Measurements from ENCODE around the gene NFAM1. TPM values are rescaled to one million over a fixed set of nuclear protein-coding genes. Genes with fewer than 3 reads are reported as not detected.

NFAM1 gene
- total RNA-seq, 2 donors from 2014 or later: 0.19 to 0.31 TPM

DNA sequence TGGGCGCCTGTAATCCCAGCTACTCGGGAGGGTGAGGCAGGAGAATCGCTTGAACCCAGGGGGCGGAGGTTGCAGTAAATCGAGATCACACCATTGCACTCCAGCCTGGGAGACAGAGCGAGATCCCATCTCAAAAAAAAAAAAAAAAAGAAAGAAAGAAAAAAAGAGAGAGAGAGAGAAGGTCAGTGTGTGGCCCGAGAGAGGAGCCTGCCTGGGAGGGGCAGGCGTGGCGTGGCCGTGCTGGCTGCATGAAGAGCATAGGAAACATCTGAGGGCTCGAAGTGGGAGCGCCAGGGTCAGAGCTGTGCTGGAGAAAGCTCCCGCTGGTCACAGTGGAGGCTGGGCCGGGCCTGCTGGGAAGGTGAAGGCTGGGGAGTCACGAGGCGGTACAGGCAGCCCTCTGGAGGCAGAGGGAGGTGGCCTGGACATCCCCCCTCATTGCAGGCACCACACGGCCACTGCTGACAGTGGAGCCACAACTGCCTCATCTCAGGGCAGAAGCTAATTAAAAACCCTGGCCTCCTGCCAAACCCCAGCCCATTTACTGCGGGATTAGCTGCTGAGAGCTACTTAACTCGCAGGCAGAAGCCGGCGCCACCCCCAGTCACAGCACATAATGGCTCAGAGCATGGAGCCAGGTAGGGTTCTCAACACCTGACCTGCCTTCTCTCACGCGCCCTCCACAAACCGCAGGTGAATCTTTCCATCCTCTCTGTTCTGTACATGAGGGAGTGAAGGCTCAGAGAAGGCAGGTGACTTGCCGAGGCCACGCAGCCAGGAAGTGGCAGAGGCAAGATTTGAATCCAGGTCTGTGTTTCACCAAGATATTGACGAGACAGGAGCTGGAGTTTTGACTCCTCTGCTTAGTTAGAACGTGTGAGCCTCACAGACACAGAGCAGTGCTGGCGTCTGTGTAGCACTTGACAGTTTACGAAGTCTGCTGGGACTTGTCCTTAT, 32.6 kb downstream of the NFAM1 start:
- ATAC-seq (replicated peaks in 1 of 2) (no peak), DNase-seq (no peak)
- no peaks in the 10 kb centered on the region for H3K4me1 Mint-ChIP-seq (ENCODE audit: low read depth)
- no peaks in the 10 kb centered on the region for H3K9me3 Mint-ChIP-seq
- H3K27me3 Mint-ChIP-seq (ENCODE audit: low read depth): no peaks in the 10 kb centered on the region
- H3K27ac Mint-ChIP-seq: no peak overlapping the region
- H3K4me3 Mint-ChIP-seq: no peak overlapping the region
- H3K36me3 Mint-ChIP-seq (ENCODE audit: insufficient read depth in 2 of 2): no peaks in the 10 kb centered on the region

DNA sequence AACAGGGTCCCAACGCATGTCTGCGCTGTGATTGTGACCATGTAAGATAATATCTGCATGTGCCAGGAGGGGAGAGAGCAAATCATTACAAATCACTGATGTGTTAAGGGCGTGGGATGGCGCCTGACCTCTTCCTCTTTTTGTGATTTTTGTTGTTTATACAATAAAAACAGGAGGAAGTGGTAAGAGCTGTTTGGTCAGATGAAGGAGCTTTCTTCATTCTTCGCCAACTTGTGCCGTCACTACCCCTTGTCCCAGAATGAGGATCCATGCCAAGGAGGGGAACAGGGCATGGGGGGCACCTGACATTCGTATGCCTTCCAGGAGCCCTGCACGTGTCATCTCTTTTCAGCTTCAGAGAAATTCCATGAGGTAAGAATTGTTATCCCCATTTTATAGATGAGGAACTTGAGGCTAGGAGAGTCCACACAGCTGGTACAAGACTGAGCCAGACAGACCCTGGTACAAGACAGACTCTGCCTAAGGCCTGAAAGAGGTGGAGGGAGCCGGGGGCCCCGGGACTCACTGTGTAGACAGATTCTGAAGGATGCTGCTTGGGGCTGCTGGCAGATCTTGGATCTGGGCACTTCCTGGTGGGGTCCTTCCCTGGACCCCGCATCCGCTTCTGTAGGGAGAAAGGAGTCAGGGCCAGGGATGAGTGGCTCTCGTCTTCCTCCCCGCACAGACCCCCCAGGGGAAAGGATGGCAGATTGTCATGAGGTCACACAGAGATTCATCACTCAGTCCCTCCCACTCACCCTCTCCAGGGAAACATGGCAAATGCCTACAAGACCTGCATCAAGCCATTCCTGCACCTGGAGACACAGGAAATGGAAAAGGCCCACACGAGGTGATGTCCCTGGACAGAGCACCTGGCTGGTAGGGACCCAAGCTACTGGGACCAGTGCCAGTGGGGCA, 34.6 kb downstream of the NFAM1 start:
- Mint-ChIP-seq H3K4me1 (ENCODE audit: low read depth) (no peaks in the 10 kb centered on the region), H3K27ac (no peak overlapping the region), H3K36me3 (ENCODE audit: insufficient read depth in 2 of 2) (no peaks in the 10 kb centered on the region), H3K9me3 (no peaks in the 10 kb centered on the region), H3K4me3 (no peak overlapping the region), H3K27me3 (ENCODE audit: low read depth) (no peaks in the 10 kb centered on the region)
- DNase-seq (no peak), ATAC-seq (replicated peaks in 1 of 2) (no peak)

DNA sequence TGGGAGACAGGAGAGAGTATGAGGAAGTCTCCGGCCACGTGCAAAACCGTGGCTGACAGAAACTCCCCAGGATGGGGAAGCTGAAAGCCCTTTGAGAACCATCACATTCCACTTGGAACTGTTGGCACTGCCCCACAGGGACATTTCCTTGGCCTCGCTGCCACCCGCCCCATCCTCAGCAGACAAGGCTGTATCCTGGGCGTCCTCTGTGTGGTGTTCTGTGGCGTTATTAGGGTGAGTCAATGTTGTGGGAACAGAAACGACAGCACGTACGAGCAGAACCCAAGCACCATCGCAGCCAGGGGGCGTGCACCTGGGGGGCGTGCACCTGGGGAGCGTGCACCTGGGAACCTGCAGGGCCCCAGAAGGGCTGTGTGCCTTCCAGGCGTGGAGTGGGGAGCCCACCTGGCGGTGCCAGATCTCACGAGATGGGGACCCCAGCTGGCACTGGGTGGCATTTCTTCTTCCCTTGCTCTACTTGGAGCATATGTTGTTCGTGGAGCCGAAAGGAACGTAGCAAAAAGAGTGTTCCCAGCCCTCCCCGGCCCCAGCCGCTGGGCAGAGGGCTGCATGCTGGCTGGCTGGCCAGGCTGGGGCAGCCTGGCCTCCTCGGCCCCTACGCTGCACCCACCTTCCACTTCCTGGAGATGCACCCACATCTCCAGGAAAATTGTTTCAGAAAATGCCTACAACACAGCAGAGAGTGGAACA, 35.4 kb downstream of the NFAM1 start:
- H3K4me3 Mint-ChIP-seq: no peak overlapping the region

DNA sequence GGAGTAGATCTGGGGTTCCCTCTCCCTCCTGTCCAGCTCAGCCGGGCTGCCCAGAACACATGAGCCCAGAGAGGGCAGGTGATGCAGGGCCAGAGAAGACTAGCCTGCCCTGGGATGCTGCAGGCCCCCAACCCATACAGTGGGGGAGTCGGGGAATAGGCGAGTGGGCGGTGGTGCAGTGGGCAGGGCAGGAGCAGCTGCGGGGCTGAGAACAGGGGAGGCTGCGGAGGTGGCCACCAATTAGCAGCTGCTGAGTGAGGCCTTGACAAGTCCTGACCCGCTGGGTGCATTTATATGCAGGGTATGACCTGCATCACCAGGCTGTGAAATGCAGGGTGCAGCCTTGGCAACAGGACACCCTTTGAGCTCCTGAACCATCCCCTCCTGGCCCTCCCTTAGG, 43.1 kb downstream of the NFAM1 start:
- Mint-ChIP-seq H3K27ac (no peak overlapping the region), H3K4me1 (ENCODE audit: low read depth) (no peaks in the 10 kb centered on the region), H3K4me3 (no peak overlapping the region), H3K36me3 (ENCODE audit: insufficient read depth in 2 of 2) (no peaks in the 10 kb centered on the region), H3K9me3 (no peaks in the 10 kb centered on the region), H3K27me3 (ENCODE audit: low read depth) (peaks cover 5% of the 10 kb centered on the region)
- DNase-seq: no peak
- no peak for ATAC-seq (replicated peaks in 1 of 2)

More for the DNA sequence above, 35.4 kb downstream of the NFAM1 start:
- H3K4me1 Mint-ChIP-seq (ENCODE audit: low read depth): no peaks in the 10 kb centered on the region
- H3K36me3 Mint-ChIP-seq (ENCODE audit: insufficient read depth in 2 of 2): no peaks in the 10 kb centered on the region
- no peak for ATAC-seq (replicated peaks in 1 of 2)
- no peaks in the 10 kb centered on the region for H3K27me3 Mint-ChIP-seq (ENCODE audit: low read depth)
- no peak overlapping the region for H3K27ac Mint-ChIP-seq
- no peaks in the 10 kb centered on the region for H3K9me3 Mint-ChIP-seq
- DNase-seq: no peak

DNA sequence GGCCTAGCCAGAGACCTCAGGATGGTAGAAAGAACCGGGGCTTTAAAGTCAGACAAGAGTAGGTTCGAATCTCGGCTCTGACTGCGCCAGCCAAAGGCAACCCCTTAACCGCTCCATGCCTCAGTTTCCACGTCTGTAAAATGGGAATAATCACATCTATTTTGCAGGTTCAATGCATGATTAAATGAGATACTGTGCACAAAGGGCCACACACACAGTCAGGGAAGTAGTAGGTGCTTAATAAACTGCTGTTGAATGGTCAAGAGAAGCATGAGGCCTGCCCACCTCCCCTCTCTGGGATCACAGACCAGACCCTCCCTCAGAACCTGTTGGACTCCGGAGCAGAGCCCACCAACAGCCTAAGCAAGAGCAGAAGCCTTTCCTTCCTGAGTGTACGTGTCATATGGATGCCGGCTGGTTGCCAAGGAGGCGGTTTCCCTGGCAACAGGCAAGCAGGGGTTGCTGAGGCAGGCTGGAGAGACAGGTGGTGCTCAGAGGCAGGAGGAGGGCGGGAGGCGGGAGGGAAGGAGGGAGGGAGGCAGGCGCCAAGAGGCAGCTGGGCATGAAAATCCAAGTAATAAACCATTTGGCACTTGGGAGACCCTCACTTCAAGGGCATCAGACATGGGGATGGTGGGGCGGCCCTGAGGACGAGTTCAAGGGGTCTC, 43.9 kb downstream of the NFAM1 start:
- DNase-seq (no peak), ATAC-seq (replicated peaks in 1 of 2) (no peak)
- Mint-ChIP-seq H3K4me1 (ENCODE audit: low read depth) (no peaks in the 10 kb centered on the region), H3K4me3 (no peak overlapping the region), H3K27ac (no peak overlapping the region), H3K36me3 (ENCODE audit: insufficient read depth in 2 of 2) (no peaks in the 10 kb centered on the region), H3K9me3 (no peaks in the 10 kb centered on the region), H3K27me3 (ENCODE audit: low read depth) (peaks cover 5% of the 10 kb centered on the region)

DNA sequence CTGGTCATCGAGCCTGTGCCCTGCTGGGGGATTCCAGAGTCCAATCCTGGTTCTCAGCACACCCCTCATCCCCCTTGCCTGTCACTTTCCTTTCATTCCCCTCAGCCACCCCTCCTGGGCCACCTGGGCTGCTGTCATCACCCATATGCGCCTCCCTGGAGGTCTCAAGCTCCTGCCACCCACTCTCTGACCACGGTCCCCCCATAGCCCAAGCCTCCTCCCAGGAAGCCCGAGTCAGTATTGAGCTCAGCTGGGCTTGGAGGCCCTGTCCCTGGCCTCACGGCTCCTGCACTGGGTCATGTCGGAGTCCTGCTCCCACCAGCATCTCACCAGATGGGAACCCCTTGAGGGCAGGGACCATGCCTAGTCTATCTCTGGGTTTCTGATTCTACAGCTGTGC, 44.6 kb downstream of the NFAM1 start:
- H3K4me1 Mint-ChIP-seq (ENCODE audit: low read depth): no peaks in the 10 kb centered on the region
- H3K4me3 Mint-ChIP-seq: no peak overlapping the region
- ATAC-seq (replicated peaks in 1 of 2) (no peak), DNase-seq (no peak)
- H3K27me3 Mint-ChIP-seq (ENCODE audit: low read depth): peaks cover 5% of the 10 kb centered on the region
- H3K9me3 Mint-ChIP-seq: no peaks in the 10 kb centered on the region
- H3K27ac Mint-ChIP-seq: no peak overlapping the region
- H3K36me3 Mint-ChIP-seq (ENCODE audit: insufficient read depth in 2 of 2): no peaks in the 10 kb centered on the region

DNA sequence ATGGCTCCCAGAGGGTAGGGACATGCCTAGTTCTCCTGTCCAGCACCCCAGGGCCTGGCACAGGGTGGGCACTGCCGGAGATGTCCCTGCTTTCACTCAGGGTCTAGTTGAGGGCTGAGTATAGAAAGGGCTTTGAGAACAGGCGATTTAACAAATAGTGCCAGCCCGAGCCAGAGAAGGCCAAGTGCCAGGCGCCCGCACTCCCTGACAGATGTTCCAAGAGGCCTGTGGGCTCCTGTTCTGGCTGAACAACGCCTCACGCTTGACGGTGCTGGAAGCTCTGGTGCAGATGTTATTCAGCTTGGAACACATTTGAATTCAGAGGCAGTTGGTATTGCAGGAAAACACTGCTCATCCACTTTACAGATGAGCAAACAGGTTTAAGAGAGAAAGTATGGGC, 46.5 kb downstream of the NFAM1 start:
- ATAC-seq (replicated peaks in 1 of 2): no peak
- H3K27me3 Mint-ChIP-seq (ENCODE audit: low read depth): no peaks in the 10 kb centered on the region
- no peaks in the 10 kb centered on the region for H3K36me3 Mint-ChIP-seq (ENCODE audit: insufficient read depth in 2 of 2)
- H3K27ac Mint-ChIP-seq: no peak overlapping the region
- DNase-seq: no peak
- no peaks in the 10 kb centered on the region for H3K9me3 Mint-ChIP-seq
- no peaks in the 10 kb centered on the region for H3K4me1 Mint-ChIP-seq (ENCODE audit: low read depth)
- H3K4me3 Mint-ChIP-seq: no peak overlapping the region

DNA sequence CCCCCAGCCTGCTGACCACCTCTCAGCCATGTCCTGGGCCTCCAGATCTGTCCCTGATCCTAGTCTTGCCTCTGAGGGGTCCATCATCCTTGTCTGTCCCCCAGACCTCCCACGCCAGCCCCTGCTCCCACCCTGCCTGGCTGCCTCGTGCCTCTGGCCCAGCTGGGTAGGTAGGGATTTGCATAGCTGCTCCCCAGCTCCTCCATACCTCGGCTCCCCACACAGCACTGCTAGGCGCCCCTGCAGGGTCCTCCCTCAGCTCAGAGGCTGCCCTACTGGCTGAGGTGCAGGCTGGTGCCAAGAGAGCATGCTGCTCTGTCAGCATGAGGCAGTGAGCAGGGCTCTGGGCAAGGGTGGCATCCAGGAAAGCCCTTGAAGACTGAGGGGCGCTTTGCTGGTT, 47.7 kb downstream of the NFAM1 start:
- H3K4me1 Mint-ChIP-seq (ENCODE audit: low read depth): no peaks in the 10 kb centered on the region
- no peaks in the 10 kb centered on the region for H3K36me3 Mint-ChIP-seq (ENCODE audit: insufficient read depth in 2 of 2)
- H3K9me3 Mint-ChIP-seq: no peaks in the 10 kb centered on the region
- H3K27me3 Mint-ChIP-seq (ENCODE audit: low read depth): no peaks in the 10 kb centered on the region
- no peak overlapping the region for H3K27ac Mint-ChIP-seq
- DNase-seq (no peak), ATAC-seq (replicated peaks in 1 of 2) (no peak)
- no peak overlapping the region for H3K4me3 Mint-ChIP-seq

DNA sequence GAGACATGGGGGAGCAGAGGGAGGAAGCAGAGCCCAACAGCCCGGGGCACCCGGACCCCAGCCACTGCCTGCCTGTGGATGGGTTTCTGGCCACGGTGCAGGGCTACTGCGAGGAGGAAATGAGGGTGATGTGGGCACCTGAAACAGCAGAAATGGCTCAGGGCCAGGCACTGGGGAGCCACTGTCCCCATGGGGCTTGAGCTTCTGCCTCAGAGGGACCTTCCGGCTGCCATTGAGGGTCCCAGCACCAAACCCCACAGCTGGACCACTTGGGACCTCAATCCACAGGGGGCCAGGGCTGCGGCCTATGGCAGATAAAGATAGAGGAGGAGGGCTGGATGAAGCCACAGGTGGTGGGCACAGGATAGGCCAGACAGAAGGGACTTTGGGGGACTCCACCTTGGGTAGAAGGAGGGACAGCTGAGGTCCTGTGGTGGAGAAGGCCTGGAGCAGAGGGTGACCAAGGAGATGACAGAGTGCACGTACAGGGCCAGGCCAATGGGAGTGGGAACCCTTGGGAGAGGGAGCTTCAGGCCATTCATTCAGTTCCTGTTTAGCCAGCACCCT, 48.3 kb downstream of the NFAM1 start:
- no peaks in the 10 kb centered on the region for H3K36me3 Mint-ChIP-seq (ENCODE audit: insufficient read depth in 2 of 2)
- no peaks in the 10 kb centered on the region for H3K27me3 Mint-ChIP-seq (ENCODE audit: low read depth)
- H3K27ac Mint-ChIP-seq: no peak overlapping the region
- ATAC-seq (replicated peaks in 1 of 2) (no peak), DNase-seq (no peak)
- no peaks in the 10 kb centered on the region for H3K4me1 Mint-ChIP-seq (ENCODE audit: low read depth)
- no peak overlapping the region for H3K4me3 Mint-ChIP-seq
- H3K9me3 Mint-ChIP-seq: no peaks in the 10 kb centered on the region

DNA sequence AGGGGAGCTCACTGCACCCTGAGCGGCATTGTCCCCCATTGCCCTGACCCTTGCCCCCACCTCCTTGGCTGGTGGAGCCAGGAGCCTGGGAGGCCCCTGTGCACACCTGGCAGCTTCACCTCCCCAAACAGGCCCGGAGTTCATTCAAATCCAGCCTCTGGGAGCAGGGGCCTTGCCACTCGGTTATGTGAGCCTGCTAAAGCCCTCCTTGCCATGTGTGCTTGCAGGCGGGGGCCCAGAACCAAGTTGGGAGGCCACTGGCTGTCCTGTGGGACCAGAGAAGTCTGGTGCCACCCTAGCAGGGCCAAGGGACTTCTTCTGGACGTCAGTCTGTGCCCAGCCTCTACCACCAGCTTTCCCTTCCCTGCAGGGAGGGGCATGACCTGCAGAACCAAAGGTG, 48.9 kb downstream of the NFAM1 start:
- Mint-ChIP-seq H3K4me3 (no peak overlapping the region), H3K27ac (no peak overlapping the region)
- no peak for ATAC-seq (replicated peaks in 1 of 2)

DNA sequence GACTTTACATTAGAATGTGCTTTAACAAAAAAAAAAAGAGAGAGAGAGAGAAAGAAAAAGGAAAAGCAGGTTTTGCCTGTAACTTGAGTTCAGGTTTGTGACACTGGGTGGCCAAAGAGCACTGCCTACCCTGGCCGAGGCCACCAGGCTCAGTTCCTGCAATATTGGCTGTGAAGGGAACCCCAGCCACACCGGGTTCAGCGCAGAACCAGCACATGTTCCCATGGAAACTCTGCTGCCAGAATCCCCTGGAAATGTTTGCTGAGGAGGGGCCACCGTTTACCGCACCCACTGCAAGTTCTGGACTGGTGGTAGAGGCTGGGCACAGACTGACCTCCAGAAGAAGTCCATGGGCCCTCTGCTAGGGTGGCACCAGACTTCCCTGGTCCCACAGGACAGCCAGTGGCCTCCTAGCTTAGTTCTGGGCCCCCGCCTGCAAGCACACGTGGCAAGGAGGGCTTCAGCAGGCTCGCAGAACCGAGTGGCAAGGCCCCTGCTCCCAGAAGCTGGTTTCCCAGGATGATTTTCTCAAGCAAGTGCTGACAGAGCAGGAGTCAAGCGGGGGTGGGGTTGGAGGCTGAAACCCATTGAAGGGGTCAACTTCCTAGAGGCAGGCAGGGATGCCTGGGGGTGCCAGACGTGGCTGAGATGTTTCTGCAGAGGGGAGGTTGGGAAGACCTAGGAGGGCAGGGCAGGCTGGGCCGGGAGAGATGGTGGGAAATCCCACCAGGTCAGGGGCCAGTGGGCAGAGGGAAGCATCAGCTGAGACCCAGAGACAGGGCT, 51.2 kb downstream of the NFAM1 start:
- H3K9me3 Mint-ChIP-seq: no peaks in the 10 kb centered on the region
- H3K4me1 Mint-ChIP-seq (ENCODE audit: low read depth): no peaks in the 10 kb centered on the region
- DNase-seq: no peak
- no peaks in the 10 kb centered on the region for H3K27me3 Mint-ChIP-seq (ENCODE audit: low read depth)
- H3K4me3 Mint-ChIP-seq: no peak overlapping the region
- H3K27ac Mint-ChIP-seq: peak overlapping the region; percentile 25
- no peak for ATAC-seq (replicated peaks in 1 of 2)
- no peaks in the 10 kb centered on the region for H3K36me3 Mint-ChIP-seq (ENCODE audit: insufficient read depth in 2 of 2)

More for the DNA sequence above, 48.9 kb downstream of the NFAM1 start:
- Mint-ChIP-seq H3K27me3 (ENCODE audit: low read depth) (no peaks in the 10 kb centered on the region), H3K36me3 (ENCODE audit: insufficient read depth in 2 of 2) (no peaks in the 10 kb centered on the region), H3K4me1 (ENCODE audit: low read depth) (no peaks in the 10 kb centered on the region), H3K9me3 (no peaks in the 10 kb centered on the region)
- DNase-seq: no peak

All from activated T-cell treated with anti-CD3 and anti-CD28 coated beads, Interleukin-2, amount 50 U/mL, for 72 hours (primary cell).